ENCODE data around the gene NAGLU. TPM values are rescaled to one million over a fixed set of nuclear protein-coding genes. Genes with fewer than 3 reads are reported as not detected.

The NAGLU gene
- total and polyA plus RNA-seq, 2 of the 13 experiments (the other 11 are each of a cell fraction or from before 2014, with no cell fraction given), result 28.2 to 40.1 TPM

GRCh38 chr17:42530952-42531454 is 5.0 kb upstream of the NAGLU start (continued):
- peak; percentile 80 for TF ChIP-seq ZNF878 (CRISPR knock-in tag; IDR thresholded peaks at IDR 0.05)
- no peak for TF ChIP-seq NFRKB (IDR thresholded peaks at IDR 0.05)
- TF ChIP-seq ZNF256 (CRISPR knock-in tag; conservative IDR thresholded peaks at IDR 0.05), result no peak
- TF ChIP-seq CC2D1A (CRISPR knock-in tag; IDR thresholded peaks at IDR 0.05), result no peak
- TF ChIP-seq, protein P1, sequence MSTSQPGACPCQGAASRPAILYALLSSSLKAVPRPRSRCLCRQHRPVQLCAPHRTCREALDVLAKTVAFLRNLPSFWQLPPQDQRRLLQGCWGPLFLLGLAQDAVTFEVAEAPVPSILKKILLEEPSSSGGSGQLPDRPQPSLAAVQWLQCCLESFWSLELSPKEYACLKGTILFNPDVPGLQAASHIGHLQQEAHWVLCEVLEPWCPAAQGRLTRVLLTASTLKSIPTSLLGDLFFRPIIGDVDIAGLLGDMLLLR (CRISPR knock-in tag; IDR thresholded peaks at IDR 0.05), result no peak
- TF ChIP-seq GPN1 (CRISPR knock-in tag; IDR thresholded peaks at IDR 0.05; ENCODE audit: borderline replicate concordance), result no peak
- peak; percentile 12; the same call in 1 of the 2 replicates for TF ChIP-seq NFYB (CRISPR knock-in tag; IDR thresholded peaks at IDR 0.05)
- no peak for TF ChIP-seq MAFG (CRISPR knock-in tag; IDR thresholded peaks at IDR 0.05)
- peak in 1 of 2 experiments; percentile 78; a peak in 2 of 4 replicates for TF ChIP-seq KLF16 (CRISPR knock-in tag; IDR thresholded peaks at IDR 0.05)
- TF ChIP-seq SRSF9 (IDR thresholded peaks at IDR 0.05; ENCODE audit: borderline replicate concordance, insufficient read depth, low read depth, low read length, poor library complexity, severe bottlenecking), result no peak
- TF ChIP-seq, protein P2, sequence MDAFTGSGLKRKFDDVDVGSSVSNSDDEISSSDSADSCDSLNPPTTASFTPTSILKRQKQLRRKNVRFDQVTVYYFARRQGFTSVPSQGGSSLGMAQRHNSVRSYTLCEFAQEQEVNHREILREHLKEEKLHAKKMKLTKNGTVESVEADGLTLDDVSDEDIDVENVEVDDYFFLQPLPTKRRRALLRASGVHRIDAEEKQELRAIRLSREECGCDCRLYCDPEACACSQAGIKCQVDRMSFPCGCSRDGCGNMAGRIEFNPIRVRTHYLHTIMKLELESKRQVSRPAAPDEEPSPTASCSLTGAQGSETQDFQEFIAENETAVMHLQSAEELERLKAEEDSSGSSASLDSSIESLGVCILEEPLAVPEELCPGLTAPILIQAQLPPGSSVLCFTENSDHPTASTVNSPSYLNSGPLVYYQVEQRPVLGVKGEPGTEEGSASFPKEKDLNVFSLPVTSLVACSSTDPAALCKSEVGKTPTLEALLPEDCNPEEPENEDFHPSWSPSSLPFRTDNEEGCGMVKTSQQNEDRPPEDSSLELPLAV (CRISPR knock-in tag; conservative IDR thresholded peaks at IDR 0.05; ENCODE audit: low read depth), result no peak
- TF ChIP-seq NFE2L1 (CRISPR knock-in tag; IDR thresholded peaks at IDR 0.05; ENCODE audit: borderline replicate concordance), result no peak
- no peak for TF ChIP-seq ZBTB39 (CRISPR knock-in tag; IDR thresholded peaks at IDR 0.05)
- TF ChIP-seq ZNF766 (CRISPR knock-in tag; IDR thresholded peaks at IDR 0.05; ENCODE audit: borderline replicate concordance), result no peak; the same call in 1 of the 2 replicates
- peak; percentile 80; the same call in 1 of the 2 replicates for TF ChIP-seq PPARG (CRISPR knock-in tag; conservative IDR thresholded peaks at IDR 0.05)
- TF ChIP-seq DMAP1 (CRISPR knock-in tag; IDR thresholded peaks at IDR 0.05), result peak; percentile 84
- TF ChIP-seq ZBTB43 (CRISPR knock-in tag; conservative IDR thresholded peaks at IDR 0.05), result peak; percentile 81; the same call in 1 of the 2 replicates
- TF ChIP-seq ARID3A (IDR thresholded peaks at IDR 0.05; ENCODE audit: low read depth, low read length), result peak; percentile 88; the same call in 1 of the 2 replicates
- TF ChIP-seq RXRB (CRISPR knock-in tag; IDR thresholded peaks at IDR 0.05; ENCODE audit: borderline replicate concordance), result peak; percentile 97
- no peak for TF ChIP-seq MXD4 (CRISPR knock-in tag; IDR thresholded peaks at IDR 0.05)
- TF ChIP-seq ZNF784 (CRISPR knock-in tag; IDR thresholded peaks at IDR 0.05; ENCODE audit: borderline replicate concordance), result peak; percentile 83; the same call in 1 of the 2 replicates

Data from HepG2 (cell line).